Fibroblast of skin of back (primary cell): ENCODE results near the gene BCL11A.

ENCODE experiments used
- DNase-seq: peaks from one replicate; pipeline ENCODE4 v3.0.0-alpha.2; 2013

The BCL11A gene

GRCh38 chr2:60482222-60482621 lies 71.2 kb downstream of the BCL11A start:
- DNase-seq = no peak

DNA sequence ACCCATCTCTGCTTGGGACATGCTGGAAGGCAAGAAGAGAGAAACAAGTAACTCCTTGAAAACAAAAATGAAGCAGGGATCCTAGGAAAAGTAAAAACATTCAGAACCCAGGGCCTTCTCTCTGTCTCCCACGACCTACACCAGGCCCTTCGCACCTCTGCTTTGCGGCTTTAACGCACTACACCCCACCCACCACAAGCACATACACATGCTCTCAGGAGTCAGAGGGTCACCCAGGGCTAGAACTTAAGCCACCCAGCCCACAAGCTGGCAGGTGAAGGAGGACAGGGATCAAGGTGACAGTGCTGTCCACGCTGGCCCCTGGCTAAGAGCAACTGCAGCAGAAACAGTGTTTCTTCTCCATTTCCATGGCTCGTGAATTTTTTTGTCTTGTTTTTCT lies 72.2 kb downstream of the BCL11A start:
- no peak for DNase-seq

DNA sequence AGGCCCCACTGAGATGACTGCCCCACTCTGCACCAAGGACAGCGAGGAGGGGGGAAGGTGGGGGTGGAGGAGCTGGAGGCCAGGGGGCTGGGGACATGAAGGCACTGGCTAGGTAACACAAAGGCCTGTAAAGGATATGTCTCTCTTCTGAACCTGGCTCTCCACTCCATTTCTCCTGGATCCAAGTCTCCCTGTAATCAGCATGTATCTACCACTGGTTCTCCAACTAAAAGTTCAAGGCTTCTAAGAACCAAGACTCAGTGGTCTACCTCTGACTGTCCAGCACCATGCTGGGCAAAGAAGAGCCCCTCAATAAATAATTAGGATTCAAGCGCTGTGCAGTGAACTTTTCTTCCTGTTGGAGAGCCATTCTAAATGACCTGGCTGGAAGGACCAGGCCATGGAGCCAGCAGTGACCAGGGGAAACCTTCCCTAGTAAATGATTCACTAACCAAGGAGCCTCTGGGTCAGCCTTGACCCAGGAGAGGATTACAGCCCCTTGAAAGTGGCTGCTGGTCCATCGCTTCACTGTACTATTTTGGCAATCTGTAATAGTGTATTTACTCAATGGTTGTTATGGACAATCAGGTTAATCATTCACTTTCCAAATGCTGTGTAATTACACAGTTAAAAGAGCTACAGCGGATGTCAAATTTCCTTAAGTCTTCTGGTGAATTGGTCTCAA lies 73.2 kb downstream of the BCL11A start:
- no peak for DNase-seq

- DNase-seq = no peak
Observed at GRCh38 chr2:60479226-60480088, 74.0 kb downstream of the BCL11A start.

DNA sequence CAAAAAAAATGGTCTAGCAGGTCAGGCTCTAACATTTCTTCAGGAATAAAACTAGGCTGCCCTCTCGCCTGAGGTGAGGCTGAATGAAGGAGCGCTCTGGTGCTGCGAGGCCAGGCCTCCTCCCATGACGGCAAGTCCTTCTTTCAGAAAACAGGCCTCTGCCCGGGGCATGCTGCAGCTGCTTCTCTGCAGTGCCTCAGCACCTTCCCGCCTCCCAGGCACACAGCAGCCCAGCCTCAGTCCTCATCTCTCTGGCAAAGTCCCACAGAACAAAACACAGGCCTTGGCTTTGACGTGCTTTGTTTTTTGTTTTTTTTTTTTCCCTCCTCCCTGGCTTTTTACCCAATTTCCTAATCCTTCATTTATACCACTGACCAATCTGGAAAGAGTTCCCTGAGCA lies 74.8 kb downstream of the BCL11A start:
- no peak for DNase-seq

- no peak for DNase-seq
Observed at GRCh38 chr2:60476206-60476954, 77.1 kb downstream of the BCL11A start.

DNA sequence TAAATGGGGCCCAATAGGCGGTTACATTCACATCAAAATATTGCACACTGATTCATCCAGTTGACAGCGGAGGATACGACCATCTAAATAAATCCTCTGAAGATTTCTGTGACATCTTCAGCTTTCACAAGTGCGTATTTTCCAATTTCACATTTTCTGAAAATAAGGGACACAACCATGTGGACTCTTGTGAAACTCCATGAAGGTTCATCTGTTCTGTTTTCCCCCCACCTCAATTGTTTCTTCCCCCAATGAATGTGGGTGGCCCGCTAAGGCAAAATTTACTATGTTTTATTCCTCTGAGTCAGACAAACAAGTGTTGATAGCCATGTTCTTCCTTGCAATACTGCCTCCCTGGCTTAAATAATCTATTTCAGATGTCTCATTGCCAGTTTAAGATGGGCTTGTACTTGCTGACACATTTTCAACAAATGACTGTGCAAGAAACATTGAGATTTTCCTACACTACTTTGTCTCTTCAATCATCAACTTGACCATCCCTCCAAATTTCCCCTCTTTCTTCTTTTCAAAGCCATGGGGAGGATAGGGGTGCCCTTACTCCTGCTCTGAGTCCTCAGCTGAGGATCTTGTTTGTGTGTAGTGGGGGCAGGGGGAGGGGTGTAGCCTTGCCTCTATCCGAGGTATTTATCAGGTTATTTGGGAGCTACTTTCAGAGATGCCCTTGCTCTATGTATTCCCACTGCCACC lies 78.2 kb downstream of the BCL11A start:
- peak; percentile 42 for DNase-seq

DNA sequence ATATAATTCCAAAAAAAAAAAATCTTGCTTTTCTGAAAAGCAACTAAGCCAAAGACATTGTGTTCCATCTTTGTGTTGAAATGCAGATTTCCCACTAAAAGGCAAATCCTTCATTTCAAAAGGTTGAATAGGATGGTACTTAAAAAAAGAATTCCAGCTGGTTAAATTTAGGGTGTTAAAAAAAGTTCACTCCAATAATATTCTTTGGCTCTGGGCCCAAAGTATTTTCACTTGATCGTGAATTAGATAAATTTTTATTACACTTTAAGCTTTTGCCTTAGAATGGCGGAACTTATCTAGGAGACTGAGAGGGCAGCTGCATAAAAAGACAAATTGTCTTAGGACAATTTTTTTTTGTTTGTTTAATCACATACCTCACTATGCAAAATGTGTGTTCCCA lies 79.2 kb downstream of the BCL11A start:
- no peak for DNase-seq

- no peak for DNase-seq
Observed at GRCh38 chr2:60473546-60473945, 79.9 kb downstream of the BCL11A start.

DNA sequence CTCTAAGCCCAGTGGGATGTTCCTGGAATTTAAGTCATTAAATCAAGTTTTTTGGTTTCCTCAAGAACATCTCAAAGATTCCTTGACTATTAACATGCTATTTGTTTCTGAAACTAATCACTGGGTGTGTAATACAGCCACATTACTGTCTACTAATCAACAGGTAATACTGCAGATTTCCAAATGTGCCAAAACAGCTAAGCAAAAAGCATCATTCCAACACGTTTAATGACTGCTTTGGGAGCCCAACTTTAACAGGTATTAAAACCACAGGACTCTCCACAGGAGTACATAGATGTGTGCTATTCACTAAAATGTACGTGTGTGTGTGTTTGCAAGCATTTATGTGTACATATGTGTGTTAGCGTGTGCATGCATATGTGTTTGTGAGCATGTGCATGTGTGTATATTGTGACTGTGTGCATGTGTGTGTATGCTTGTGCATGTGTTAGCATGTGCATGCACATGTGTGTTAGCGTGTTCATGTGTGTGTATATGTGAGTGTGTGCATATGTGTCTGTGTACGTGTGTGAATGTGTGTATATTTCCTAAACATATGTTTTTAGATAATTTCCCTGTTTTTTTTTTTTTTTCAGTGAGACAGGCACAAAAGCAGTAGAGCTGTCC lies 80.7 kb downstream of the BCL11A start:
- DNase-seq = no peak

GRCh38 chr2:60472041-60472440 lies 81.4 kb downstream of the BCL11A start:
- DNase-seq = no peak

DNA sequence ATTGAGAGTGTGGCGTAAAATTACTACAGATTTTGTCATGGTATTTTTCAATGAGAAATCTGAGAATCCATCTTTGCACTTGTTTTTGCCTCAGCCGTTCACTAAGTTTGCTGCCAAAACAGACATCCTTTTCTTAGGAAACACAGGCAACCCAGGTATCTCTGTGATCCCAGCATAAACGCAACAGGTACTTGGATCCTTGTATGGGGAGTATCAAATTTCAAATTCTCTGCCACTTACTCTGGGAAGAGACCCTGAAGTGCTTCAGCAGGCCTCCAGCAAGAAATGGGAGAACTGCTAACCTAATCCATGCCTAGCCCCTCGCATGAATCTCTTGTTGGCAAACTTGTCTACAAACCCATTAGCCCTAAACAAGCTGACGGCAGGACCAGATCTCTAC lies 83.1 kb downstream of the BCL11A start:
- DNase-seq = no peak

DNA sequence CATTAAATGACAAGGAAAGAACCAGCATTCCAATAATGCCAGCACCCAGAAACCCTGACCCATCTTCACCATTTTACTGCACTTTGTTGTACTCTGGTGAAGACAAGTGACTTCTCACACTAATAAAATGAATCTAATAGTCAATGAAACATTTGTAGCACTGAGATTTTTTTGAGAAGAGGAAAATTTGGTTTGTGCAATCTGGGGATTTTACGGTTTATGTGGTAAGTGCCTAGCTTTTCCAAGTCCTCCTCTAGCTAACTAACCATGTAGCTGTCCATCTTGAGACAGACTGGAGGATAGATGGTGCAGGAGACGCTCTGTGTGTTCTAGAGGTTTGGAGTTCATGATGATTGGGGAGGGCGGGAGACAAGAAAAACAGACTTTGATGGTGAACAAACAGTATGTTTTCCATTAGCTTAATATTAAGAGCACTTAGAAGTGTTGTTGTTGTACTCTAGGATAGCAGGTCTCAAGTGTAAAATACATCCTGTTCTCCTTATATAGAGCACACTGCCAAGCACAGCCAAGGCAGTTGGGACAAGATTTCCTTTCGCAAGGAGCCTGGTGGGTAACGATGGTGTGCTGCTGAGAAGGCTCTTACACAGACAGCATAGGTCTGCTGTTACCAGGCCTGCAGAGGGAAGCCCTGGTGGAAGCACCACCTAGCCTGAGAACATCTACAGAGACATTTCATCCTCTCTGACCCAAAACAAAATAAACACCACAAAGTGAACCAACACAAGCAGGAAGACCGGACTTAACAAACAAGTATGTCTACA lies 83.7 kb downstream of the BCL11A start:
- DNase-seq = no peak

DNA sequence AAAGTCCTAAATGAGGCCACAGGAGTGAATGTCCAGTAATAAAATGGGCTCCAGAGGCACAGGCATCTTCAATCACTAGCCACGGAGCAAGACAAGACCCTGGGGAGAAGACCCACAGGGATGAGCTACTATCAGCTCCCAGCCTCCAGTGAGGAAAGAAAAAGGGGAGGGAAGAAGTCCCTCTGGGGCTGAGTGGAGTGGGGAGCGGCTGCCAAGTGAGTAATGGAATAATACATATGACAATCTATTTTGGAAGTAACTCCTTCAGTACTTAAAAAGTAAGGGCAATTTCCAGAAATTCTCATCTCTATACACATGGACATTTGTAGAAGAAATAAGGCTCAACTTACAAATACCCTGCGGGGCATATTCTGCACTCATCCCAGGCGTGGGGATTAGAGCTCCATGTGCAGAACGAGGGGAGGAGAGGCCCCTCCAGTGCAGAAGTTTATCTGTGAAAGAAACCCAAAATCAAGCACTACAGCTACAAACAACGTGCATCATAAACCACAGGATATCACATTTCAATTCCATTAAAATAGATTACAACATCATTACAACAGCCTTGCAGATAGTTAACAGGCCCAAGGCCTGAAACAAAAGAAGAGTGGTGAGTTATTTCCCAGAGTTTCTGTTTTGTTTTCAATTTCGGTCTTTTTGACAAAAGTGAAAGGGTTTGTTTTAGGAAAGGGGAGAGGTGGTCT lies 84.9 kb downstream of the BCL11A start:
- DNase-seq = peak; percentile 46

GRCh38 chr2:60466161-60466702 lies 87.2 kb downstream of the BCL11A start:
- DNase-seq = no peak

- DNase-seq = no peak
Observed at GRCh38 chr2:60465736-60466135, 87.7 kb downstream of the BCL11A start.

DNA sequence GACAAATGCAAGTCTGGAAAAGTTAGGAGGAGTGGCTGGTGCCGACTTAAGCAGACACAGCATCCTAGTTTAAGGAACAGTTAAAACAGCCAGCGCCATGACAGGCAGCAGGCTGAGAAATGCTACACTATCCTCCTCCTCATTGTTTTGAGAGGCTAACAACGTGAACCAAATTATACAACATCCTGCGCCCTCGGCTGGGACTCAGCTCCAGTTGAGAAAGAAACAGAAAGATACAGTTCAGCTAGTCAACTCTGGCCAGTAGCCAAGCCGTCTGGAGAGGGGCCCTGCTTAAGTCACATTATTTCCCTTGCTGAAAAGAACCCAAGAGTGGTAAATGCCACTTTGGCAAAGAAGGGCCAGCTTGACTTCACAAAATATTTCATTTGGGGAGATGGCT lies 90.2 kb downstream of the BCL11A start:
- peak; percentile 70 for DNase-seq

- no peak for DNase-seq
Observed at GRCh38 chr2:60461421-60462108, 91.9 kb downstream of the BCL11A start.

DNA sequence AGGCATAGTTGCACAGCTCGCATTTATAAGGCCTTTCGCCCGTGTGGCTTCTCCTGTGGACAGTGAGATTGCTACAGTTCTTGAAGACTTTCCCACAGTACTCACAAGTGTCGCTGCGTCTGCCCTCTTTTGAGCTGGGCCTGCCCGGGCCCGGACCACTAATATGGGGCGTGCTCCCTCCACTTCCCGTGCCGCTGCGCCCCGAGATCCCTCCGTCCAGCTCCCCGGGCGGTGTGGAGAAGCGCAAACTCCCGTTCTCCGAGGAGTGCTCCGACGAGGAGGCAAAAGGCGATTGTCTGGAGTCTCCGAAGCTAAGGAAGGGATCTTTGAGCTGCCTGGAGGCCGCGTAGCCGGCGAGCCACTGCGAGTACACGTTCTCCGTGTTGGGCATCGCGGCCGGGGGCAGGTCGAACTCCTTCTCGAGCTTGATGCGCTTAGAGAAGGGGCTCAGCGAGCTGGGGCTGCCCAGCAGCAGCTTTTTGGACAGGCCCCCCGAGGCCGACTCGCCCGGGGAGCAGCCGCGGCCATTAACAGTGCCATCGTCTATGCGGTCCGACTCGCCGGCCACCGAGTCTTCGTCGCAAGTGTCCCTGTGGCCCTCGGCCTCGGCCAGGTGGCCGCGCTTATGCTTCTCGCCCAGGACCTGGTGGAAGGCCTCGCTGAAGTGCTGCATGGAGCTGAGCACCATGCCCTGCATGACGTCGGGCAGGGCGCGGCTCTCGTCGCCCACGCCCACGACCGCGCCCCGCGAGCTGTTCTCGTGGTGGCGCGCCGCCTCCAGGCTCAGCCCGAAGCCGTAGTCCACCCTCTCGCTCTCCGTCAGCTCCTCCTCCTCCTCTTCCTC lies 92.7 kb downstream of the BCL11A start:
- DNase-seq = no peak
